Loucy (cell line): ENCODE measurements around the gene DCAKD.

Source experiments
- EZH2phosphoT487 ChIP-seq: fragments of 200-600 bp; IDR thresholded peaks from 2 replicates; pipeline ENCODE4 v1.6.1; 2018; ENCODE audit warnings: antibody characterized with exemption, mild to moderate bottlenecking, moderate library complexity, borderline replicate concordance
- TF ChIP-seq, protein P1 (sequence below): fragments of 200-600 bp; sonication (generic); conservative IDR thresholded peaks from 2 replicates; pipeline ENCODE4 v1.5.1; 2014; ENCODE audit warnings: mild to moderate bottlenecking, antibody characterized with exemption, low read length

DNA sequence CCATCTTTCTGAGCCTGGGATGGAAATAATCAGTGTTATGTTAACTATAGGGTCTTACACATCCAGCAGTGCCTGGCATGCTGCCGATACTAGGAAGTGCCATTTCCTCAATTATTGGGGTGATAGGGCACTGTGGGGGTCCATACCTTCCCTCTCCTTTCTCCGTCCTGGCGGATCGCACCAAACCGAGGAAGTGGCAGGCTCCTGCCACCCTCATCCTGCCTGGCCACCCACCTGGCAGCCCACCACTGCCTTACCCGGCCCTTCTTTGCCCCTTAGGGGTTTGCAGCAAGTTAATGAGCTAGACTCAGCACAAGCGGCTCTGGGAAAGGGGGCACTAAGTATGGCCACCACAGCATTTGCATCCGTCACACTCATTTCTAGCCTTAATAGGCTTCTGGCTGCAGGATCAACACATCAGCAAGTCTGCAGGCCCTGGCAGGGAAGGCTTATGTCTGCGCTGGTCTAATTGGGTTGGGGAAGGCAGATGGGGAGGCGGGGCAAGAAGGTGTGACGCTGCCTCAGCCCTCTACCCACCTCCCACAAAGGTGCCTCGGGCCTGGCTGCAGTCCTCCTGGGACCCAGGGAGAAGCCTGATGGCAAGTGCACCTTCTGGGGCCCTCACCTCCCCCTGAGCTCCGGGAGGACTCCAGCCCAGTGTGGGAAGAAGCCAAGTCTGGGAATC is 28.6 kb downstream of the DCAKD start:
- TF ChIP-seq, protein P1, sequence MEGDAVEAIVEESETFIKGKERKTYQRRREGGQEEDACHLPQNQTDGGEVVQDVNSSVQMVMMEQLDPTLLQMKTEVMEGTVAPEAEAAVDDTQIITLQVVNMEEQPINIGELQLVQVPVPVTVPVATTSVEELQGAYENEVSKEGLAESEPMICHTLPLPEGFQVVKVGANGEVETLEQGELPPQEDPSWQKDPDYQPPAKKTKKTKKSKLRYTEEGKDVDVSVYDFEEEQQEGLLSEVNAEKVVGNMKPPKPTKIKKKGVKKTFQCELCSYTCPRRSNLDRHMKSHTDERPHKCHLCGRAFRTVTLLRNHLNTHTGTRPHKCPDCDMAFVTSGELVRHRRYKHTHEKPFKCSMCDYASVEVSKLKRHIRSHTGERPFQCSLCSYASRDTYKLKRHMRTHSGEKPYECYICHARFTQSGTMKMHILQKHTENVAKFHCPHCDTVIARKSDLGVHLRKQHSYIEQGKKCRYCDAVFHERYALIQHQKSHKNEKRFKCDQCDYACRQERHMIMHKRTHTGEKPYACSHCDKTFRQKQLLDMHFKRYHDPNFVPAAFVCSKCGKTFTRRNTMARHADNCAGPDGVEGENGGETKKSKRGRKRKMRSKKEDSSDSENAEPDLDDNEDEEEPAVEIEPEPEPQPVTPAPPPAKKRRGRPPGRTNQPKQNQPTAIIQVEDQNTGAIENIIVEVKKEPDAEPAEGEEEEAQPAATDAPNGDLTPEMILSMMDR, result no peak
- TF ChIP-seq EZH2phosphoT487, result no peak
